Raji (cell line): ENCODE data around the gene TTF2.

Experiments used
- POLR2A ChIP-seq: IDR thresholded peaks from 2 replicates; pipeline ENCODE4 v1.6.1; 2011; ENCODE audit warnings: low read depth, low read length, control low read depth; ENCODE audit not compliant: insufficient read depth

The TTF2 gene

GRCh38 chr1:117097443-117097842 lies 37.3 kb downstream of the TTF2 start:
- no peak for TF ChIP-seq POLR2A

- TF ChIP-seq POLR2A, result no peak
Observed at GRCh38 chr1:117098287-117098890, 38.3 kb downstream of the TTF2 start.

GRCh38 chr1:117101334-117101733 lies 41.2 kb downstream of the TTF2 start:
- TF ChIP-seq POLR2A, result no peak

GRCh38 chr1:117104986-117105385 lies 44.9 kb downstream of the TTF2 start:
- no peak for TF ChIP-seq POLR2A

- no peak for TF ChIP-seq POLR2A
Observed at GRCh38 chr1:117105722-117106121, 45.6 kb downstream of the TTF2 start.

GRCh38 chr1:117106478-117106877 lies 46.4 kb downstream of the TTF2 start:
- TF ChIP-seq POLR2A, result no peak

- TF ChIP-seq POLR2A, result no peak
Observed at GRCh38 chr1:117107364-117107763, 47.2 kb downstream of the TTF2 start.

GRCh38 chr1:117110774-117111173 lies 50.6 kb downstream of the TTF2 start:
- no peak for TF ChIP-seq POLR2A

- no peak for TF ChIP-seq POLR2A
Observed at GRCh38 chr1:117112047-117112717, 52.1 kb downstream of the TTF2 start.

- TF ChIP-seq POLR2A, result no peak
Observed at GRCh38 chr1:117113199-117113598, 53.1 kb downstream of the TTF2 start.

- no peak for TF ChIP-seq POLR2A
Observed at GRCh38 chr1:117114877-117115276, 54.8 kb downstream of the TTF2 start.

GRCh38 chr1:117116090-117116783 lies 56.1 kb downstream of the TTF2 start:
- TF ChIP-seq POLR2A, result no peak

- no peak for TF ChIP-seq POLR2A
Observed at GRCh38 chr1:117116784-117117130, 56.6 kb downstream of the TTF2 start.

GRCh38 chr1:117117697-117118096 lies 57.6 kb downstream of the TTF2 start:
- no peak for TF ChIP-seq POLR2A

GRCh38 chr1:117118137-117118536 lies 58.0 kb downstream of the TTF2 start:
- TF ChIP-seq POLR2A, result no peak

- TF ChIP-seq POLR2A, result no peak
Observed at GRCh38 chr1:117120774-117121588, 60.9 kb downstream of the TTF2 start.

GRCh38 chr1:117121589-117122329 lies 61.6 kb downstream of the TTF2 start, which contains the start of gene TRIM45:
Gene TRIM45 (minus strand): TSS chr1:117121749. CDS start chr1:117121201, 548 bp downstream.
- TF ChIP-seq POLR2A, result no peak
